ELR (cell line): ENCODE data around the gene SUN2.
"Not testable (repeated sequence)": the region's sequence is repeated elsewhere in the genome, so short reads cannot be mapped to it uniquely, and the experiment has no call there.

Experiments
- DNase-seq: peaks from one replicate; pipeline ENCODE4 v3.0.0-alpha.2; 2015; ENCODE audit warnings: low read depth

Gene SUN2, protein sequence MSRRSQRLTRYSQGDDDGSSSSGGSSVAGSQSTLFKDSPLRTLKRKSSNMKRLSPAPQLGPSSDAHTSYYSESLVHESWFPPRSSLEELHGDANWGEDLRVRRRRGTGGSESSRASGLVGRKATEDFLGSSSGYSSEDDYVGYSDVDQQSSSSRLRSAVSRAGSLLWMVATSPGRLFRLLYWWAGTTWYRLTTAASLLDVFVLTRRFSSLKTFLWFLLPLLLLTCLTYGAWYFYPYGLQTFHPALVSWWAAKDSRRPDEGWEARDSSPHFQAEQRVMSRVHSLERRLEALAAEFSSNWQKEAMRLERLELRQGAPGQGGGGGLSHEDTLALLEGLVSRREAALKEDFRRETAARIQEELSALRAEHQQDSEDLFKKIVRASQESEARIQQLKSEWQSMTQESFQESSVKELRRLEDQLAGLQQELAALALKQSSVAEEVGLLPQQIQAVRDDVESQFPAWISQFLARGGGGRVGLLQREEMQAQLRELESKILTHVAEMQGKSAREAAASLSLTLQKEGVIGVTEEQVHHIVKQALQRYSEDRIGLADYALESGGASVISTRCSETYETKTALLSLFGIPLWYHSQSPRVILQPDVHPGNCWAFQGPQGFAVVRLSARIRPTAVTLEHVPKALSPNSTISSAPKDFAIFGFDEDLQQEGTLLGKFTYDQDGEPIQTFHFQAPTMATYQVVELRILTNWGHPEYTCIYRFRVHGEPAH

DNA sequence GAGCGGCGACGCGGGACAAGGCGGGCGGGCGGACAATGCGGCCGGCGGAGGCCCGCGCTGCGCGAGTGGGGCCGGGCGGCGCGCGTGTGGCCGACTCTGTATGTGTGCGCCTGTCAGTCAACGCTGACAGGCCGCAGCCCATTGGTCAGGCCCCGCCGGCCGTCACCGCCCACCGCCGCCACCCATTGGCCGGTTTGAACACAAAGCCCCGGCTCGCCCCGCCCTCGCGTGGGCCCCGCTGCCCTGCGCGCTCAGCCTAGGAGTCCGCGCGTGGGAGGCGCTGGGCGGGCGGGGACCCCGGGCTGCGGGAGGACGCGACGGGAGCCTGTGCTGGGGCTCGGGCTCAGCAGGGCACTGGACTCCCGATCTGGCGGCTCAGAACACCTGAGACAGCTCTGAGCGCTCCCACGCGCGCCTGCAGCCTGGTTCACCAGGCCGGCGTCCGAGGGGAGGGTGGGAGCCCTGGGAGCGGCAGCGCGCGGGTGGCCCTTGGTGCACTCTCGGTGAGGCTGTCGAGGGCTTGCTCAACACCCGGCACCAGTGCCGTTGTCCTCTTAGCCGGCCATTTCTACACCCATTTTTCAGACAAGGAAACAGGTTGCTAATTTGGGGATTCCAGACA lies at the start of gene SUN2:
SUN2 (minus strand) TSS at position 88 of the 622 bp plus-strand sequence. CDS start 3,370 bp downstream, outside the sequence.
- DNase-seq, result peak; percentile 84

DNA sequence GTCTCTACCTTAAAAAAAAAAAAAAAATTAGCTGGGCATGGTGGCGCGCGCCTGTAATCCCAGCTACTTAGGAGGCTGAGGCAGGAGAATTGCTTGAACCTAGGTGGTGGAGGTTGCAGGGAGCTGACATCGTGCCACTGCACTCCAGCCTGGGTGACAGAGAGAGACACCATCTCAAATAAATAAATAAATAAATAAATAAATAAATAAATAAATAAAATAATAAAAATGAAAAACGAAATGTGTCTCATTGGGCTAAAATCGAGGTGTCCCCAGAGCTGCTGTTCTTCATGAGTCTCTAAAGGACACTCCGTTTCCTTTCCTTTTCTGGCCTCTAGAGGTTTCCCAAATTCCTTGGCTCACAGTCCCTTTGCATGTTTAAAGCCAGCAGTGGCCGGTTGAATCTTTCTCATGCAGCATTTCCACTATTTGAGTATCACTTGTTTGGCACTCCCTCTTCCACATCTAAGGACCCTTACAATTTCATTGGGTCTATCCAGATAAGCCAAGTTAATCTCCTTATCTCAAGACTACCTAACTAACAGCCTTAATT lies 49.3 kb upstream of the SUN2 start:
- not testable (repeated sequence) for DNase-seq

DNA sequence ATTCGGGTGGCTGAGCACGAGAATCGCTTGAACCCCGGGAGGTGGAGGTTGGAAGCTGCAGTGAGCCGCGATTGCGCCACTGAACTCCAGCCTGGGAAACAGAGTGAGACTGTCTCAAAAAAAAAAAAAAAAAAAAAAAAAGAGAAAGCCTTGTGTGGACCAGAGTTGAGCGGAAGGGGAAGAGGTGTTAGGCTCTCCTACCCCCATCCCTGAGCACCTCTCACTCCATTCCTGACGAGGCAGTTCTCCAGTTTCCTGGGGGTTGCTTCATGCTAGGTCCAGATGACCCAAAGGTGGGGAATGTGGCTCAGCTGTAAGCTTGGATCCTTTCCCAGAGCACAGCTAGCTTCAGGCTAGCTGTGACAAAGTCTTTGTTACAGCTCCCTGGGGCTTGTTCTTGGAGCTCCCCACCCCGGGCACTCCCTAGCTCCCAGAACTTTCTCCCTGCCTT lies 46.9 kb upstream of the SUN2 start:
- DNase-seq, result peak; percentile 95

DNA sequence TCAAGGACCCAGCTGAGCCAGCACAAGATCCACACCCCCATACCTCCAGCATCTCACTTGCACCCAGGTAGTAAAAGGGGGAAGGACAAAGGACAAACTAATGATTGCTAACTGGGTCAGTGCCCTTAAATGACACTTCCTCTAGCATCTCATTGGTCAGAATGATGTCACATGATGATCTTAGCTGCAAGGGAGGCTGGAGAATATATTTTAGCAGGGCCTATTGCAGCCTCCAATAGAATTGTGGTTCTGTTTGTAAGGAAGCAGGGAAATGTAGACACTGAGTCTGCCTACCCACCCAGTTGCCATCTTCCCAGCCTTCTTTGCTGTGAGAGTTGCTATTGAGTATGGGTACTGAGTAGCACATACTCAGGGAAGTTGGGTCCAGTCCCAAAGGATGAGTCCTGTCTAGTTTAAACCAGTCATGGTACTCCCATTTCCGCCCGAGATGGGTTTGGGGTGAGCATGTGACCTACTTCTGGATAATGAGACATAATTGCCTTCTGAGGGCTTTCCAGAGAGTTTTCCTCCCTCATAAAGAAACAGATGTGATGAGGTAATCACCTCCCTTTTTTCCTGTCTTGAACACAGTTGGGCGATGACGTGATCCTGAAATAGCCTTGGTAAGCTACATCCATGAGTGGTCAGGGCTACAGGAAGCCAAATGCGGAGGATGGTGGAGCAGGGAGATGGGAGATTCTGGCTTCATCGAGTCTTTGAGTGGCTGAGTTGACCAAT lies 43.6 kb upstream of the SUN2 start:
- peak; percentile 31 for DNase-seq

DNA sequence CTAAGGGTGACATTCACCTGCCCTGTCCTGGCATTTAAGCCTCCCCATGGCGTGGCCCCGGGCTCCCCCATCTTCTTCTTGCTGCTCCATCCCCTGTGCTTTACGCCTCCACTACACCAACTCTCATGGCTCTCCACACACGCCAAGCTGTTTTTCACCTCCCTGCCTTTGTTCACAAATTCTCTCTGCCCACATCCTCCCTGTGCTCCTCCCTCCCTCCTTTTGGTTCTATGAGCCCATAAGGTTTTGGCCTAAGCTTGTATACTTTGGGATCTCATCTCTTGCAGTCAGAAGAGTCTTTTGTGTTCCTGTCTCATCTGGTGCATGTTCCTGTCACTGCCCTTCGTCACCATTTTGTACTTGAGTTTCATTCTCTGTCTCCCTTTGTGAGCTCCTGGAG lies 42.7 kb upstream of the SUN2 start:
- DNase-seq, result no peak

DNA sequence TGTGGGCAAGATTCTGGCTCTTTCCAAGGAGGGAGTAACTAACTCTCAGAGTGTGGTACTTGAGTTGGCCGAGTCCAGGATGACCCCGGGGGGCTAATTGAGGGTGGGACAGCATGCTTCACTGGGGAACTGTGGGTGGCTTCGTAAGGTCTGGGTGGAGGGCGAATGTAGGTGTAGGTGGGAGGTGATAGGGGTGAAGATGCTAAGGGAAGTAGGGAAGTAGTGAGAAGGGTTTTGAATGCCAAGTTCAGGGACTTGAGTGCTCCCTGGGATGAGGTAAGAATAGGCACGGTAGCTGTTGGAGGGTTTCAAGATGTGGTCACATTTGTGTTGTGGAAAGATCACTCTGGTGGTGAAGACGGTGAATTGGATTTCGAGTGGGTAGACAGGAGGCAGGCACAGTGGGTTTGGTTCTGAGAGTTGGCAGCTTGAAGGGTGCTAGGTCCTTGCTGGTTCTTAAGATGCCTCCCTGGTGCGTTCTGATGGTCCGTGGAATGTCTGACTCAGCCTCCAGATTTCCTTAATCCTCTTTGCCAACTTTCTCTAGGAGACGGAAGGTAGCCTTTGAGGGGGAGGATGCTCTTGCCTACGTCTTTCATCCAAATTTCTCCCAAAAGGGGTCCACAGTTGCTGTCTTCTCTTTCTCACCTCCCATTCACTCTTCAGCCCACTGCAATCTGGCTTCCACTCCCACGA lies 40.6 kb upstream of the SUN2 start:
- DNase-seq, result peak; percentile 36

DNA sequence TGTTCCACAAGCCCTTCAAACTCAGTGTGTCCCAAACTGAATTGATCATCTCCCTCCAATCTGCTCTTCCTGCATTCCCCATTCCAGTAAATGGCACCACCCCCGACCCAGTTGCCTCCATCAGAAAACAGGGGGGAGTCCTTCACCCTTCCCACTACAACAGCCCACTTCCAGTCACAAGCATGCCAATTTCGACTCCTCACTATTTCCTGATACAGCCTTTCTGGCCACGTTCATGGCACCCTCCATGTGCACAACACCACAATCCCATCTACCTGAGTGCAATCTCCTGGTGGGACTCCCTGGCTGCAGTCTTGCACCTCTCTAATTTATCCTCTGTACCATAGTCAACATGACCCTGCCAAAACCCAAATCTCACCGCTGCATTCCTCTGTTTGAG lies 39.8 kb upstream of the SUN2 start:
- no peak for DNase-seq

DNA sequence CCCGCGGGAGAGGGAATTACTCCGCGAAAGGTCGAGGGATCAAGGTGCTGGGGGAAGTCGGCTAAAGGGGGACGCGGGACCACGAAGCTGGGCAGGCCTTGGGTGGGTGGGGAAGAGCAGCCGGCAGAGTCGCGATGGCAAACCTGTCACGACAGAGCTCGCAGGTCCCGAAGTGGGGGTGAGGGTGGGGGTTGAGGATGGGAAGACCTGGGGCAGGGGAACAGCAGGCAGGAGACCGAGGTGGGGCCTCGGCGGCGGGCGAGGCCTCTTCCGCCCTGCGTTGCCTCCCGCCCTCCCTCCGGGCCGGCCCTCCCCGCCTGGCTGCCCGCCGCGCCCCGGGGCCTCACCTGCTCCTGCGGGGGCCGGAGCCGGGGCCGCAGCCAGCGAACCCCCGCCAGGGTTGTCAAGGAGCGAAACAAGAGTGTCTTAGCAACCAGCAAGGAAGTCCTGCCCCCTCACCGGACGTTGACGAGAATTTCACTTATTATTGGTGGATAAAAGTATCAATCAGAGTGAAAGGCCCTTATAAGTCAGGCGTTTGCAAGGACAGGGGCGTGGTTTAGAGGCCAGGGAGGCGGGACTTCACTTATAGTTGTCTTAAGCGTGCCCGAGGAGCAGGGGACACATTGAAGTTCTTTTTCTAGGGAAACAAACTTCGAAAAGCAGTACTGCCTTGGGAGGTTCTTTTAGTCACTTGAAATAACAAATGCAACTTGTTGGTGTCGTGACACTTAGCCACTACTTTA lies 38.1 kb upstream of the SUN2 start, which contains the start of gene DNAL4:
DNAL4 (minus strand) TSS at position 423 of the 746 bp plus-strand sequence. CDS start 11,412 bp downstream, outside the sequence.
- peak; percentile 100 for DNase-seq

DNA sequence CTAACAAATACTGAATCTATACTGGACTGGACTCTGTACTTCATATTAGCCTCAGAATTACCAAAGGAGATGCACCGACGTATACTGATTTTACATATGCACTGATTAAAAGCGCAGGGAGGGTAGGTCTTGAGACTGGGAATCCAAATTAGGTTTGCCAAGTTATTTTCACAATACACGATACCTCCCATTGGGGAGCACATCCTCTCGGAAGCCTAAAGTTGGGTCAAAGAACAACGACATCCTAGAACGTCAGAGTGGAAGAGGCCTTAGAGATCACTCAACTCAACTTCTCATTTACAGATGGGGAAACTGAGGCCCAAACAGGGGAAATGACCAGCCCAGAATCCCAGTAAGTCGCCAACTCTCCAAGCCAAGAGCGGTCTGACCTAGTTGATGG lies 37.5 kb upstream of the SUN2 start:
- peak; percentile 20 for DNase-seq

DNA sequence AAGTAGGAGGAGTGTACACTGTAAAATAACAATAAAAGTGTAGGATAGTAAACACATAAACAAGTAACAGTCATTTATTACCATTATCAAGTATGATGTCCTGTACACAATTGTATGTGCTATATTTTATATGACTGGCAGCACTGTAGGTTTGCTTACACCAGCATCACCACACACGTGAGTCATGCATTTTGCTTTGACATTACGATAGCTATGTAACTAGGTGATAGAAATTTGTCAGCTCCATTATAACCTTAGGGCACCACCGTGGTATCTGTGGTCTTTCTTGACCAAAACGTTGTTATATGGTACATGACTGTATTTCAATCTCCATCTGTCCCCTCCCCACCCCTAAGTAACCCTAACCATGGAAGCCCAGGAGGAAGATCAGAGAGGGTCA lies 37.0 kb upstream of the SUN2 start:
- DNase-seq, result peak; percentile 80

DNA sequence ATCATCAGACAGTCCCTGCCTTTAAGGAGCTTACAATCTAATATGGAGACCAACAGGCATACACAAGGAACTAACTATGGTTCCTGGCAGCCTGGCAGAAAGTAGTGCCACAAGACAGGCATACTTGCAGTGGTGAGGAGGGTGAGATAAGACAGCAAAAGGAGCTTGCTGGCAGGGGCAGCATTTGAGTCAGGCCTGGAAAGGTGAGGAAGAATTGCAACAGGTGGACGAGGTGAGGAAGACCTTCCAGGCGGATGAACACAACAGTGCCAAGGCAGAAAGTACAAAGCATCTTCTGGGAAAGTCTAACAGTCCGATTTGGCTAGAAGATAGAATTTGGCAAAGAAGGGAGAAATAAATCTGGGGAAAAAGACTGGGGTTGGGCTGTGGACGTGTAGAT lies 33.8 kb upstream of the SUN2 start:
- DNase-seq, result no peak

DNA sequence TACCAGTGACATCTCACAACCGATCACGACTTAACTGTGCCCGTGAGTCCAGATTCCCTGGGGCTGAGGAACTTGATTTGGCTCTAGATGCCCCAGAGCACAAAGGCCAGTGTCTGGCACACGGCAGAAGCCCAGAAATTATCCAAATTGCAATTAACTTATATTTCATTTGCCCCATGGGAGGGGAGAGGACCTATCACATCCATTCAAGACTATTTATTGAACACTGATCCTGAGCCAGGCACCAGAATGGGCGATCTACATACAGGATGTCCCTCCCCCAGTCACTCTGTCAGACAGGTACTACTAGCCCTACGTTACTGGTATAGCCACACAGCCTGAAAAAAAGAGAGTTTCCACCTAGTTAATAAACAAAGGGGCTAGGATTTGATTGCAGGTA lies 33.0 kb upstream of the SUN2 start:
- DNase-seq, result no peak

DNA sequence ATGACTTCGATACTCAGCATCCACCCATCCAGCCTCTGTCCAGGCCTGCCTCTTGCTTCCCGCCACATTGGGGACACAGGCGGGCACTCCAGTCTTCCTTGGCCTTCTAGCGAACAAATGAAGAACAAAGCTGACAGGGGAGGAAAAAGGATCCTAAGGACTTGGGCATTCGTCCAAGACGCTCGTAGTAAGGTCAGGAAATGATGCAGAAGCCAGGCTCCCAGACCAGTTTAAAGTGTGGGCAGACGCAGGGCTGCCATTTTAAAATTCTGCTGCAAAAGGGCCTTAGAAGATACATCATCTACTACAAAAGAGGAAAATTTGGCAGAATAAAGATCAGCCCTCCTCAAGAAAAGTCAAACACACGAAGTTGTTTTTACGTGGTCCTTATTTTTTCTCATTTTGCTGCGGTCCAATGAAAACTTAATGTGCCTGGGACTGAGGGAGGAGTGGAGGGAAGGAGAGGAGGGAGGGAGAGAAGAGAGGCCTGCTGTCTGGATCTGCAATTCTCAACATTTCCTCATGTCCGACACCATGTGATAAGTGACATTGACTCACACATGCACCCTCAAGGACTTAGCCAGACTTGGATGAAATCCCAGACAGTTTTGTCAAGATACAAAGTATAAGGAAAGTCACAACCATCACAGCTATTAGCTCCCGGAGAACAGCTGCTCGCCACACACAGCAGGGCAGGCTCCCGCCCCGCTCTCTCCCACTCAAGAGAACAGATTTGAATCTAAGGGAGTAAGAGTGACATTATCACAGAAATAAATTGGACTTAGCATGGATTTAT lies 32.4 kb upstream of the SUN2 start:
- peak; percentile 75 for DNase-seq

DNA sequence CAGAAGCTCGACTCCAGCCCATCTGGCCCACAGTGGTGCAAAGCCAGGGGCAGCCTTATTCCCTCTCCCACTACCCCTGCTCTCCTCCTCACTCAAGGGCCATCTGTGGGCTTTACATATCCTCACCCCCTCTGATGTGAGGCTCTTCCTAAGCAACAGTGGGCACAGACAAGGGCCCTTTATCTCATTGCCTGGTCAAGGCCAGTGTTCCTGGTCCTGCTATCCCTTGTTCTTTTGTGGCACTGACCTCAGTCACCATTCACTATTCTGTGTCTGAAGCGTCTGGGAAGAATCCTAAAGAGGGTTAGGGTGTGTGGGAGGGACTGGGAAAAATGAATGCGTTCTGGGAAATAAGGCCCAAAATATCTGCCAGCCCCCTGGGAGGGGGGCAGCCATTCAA lies 30.8 kb upstream of the SUN2 start:
- DNase-seq, result no peak

DNA sequence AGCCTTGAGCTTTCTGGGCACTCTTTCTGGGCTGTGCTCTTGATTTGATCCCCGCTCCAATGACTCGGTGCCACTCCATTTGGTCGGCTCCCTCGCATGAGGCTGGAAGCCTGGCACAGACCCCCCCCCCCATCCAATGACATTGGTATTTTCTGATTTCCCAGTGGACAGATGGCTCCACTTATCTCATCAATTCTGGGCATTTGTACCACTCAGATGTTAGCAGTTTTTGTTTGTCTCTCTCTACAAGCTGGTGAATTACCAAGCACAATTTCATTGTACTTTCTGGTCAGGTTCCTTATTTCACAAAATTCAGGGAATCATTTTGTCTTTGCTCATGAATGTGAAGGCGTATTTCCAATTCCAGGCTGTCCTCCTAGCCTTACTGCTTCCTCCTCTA lies 29.1 kb upstream of the SUN2 start:
- no peak for DNase-seq

DNA sequence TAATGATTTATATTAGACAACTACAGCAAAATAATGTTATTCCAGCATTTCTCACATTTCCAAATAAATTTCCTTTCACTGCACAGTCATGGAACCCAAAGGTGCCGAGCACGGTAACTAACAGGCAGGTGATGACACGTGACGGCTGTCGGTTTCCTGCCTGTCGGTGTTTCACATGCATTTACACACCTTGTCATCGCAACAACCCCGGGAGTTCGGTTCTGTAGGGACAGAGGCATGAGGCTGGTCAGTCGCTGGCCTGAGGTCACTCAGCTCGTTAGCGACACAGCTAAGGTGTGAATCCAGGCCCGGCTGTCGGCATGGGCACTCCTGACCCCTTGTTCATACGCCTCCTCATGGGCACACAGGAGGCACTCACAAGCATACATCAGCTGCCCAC lies 28.2 kb upstream of the SUN2 start:
- no peak for DNase-seq

DNA sequence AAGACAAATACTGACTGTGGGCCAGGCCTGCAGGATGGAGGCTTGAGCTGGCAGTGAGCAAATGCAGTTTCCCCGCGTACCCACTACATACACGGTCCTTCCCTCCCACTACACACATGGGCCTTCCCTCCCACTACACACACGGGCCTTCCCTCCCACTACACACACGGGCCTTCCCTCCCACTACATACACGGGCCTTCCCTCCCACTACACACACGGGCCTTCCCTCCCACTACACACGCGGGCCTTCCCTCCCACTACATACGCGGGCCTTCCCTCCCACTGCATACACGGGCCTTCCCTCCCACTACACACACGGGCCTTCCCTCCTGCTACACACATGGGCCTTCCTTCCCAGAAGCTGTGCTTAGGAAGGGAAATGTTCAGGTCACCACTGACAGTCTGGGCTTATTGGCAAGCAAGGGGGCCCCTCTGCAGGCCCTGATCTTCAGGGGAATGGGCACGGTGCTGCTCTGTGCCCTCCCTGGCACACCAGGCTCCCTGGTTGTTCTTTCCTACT lies 27.4 kb upstream of the SUN2 start:
- no peak for DNase-seq

DNA sequence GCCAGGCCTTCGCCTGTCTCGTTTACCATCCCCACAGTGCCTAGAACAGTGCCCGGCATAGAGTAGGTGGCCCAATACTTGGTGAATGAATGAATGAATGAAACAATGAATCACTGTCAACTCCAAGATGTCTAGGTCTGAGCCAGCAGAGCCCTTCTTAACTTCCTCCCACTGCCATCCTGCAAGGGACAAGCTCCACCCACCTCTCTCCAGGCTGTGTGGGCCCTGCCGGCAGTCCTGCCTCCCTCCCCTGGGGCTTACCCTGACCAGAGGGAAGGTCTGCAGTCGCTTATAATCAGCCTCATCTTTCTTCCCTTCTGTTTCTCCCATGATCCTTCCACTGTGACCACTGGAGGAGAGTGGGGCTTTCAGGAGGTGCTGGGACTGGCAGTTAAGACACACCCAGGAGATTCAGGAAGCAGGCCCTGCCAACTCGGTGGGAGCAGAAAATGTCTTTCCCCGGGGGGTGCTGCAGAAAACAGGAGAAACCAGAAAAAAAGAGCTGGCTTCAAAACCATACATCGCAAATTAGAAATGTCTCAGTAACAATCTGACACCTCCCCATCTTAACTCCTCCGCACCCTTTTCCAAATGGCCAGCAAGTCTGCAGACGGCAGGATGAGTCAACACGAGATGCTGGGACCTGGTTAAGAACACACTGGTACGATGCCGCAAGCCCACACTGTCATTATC lies 26.8 kb upstream of the SUN2 start:
- peak; percentile 53 for DNase-seq

DNA sequence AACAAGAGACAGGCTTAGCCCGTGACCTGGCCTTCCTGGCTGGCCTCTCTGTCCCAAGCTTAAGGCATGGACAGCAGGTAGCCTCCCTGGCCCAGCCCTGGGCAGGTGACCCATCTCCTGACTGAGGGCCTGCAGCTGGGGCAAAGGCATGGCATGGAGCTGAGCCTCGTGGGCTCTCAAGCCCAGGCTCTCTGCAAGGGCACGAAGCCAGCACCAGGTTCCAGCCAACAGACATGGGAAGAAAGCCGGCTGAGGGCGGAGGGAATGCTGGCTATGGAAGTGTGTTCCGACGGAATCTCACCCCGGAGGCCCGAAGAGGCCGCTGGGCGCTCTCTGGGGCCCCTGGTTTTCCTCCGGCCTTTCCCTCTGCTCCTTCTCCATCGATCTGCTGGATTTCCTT lies 25.2 kb upstream of the SUN2 start:
- no peak for DNase-seq
